ENCODE data around the gene PRM2.

PRM2 gene

GRCh38 chr16:11276143-11276895, at the start of gene PRM2:
TSS of gene PRM2 (minus strand) at chr16:11276480. CDS start at chr16:11276370, 110 bp downstream.
- no peak for DNase-seq (ENCODE audit: low read depth)

GRCh38 chr16:11325404-11326083, 49.3 kb upstream of the PRM2 start:
- no peak for DNase-seq (ENCODE audit: low read depth)

- DNase-seq (ENCODE audit: low read depth) = no peak
Observed at GRCh38 chr16:11323551-11324336, 47.5 kb upstream of the PRM2 start.

- no peak for DNase-seq (ENCODE audit: low read depth)
Observed at GRCh38 chr16:11322823-11323222, 46.5 kb upstream of the PRM2 start.

- no peak for DNase-seq (ENCODE audit: low read depth)
Observed at GRCh38 chr16:11321662-11322061, 45.4 kb upstream of the PRM2 start.

GRCh38 chr16:11320170-11320569, 43.9 kb upstream of the PRM2 start:
- DNase-seq (ENCODE audit: low read depth) = no peak

GRCh38 chr16:11319529-11320146, 43.4 kb upstream of the PRM2 start:
- DNase-seq (ENCODE audit: low read depth) = no peak

- DNase-seq (ENCODE audit: low read depth) = no peak
Observed at GRCh38 chr16:11318817-11319216, 42.5 kb upstream of the PRM2 start.

- DNase-seq (ENCODE audit: low read depth) = no peak
Observed at GRCh38 chr16:11316331-11317015, 40.2 kb upstream of the PRM2 start.

GRCh38 chr16:11315510-11315909, 39.2 kb upstream of the PRM2 start:
- no peak for DNase-seq (ENCODE audit: low read depth)

GRCh38 chr16:11314309-11314894, 38.1 kb upstream of the PRM2 start:
- no peak for DNase-seq (ENCODE audit: low read depth)

GRCh38 chr16:11313493-11314308, 37.4 kb upstream of the PRM2 start:
- DNase-seq (ENCODE audit: low read depth) = no peak

- DNase-seq (ENCODE audit: low read depth) = no peak
Observed at GRCh38 chr16:11312718-11313492, 36.6 kb upstream of the PRM2 start.

GRCh38 chr16:11310997-11311561, 34.8 kb upstream of the PRM2 start:
- no peak for DNase-seq (ENCODE audit: low read depth)

GRCh38 chr16:11310634-11310977, 34.3 kb upstream of the PRM2 start:
- DNase-seq (ENCODE audit: low read depth) = no peak

- DNase-seq (ENCODE audit: low read depth) = no peak
Observed at GRCh38 chr16:11309895-11310633, 33.8 kb upstream of the PRM2 start.

- DNase-seq (ENCODE audit: low read depth) = no peak
Observed at GRCh38 chr16:11308493-11309283, 32.4 kb upstream of the PRM2 start.
